ENCODE measurements around the gene EIF3CL.
"Not testable (repeated sequence)": the region's sequence is repeated elsewhere in the genome, so short reads cannot be mapped to it uniquely, and the experiment has no call there.

Gene EIF3CL

GRCh38 chr16:28338230-28338629 lies 65.4 kb downstream of the EIF3CL start:
- DNase-seq, result not testable (repeated sequence)

- DNase-seq, result not testable (repeated sequence)
Measured at GRCh38 chr16:28336940-28337710, 66.5 kb downstream of the EIF3CL start.

- DNase-seq, result not testable (repeated sequence)
Measured at GRCh38 chr16:28335678-28336077, 68.0 kb downstream of the EIF3CL start.

- not testable (repeated sequence) for DNase-seq
Measured at GRCh38 chr16:28332632-28333031, 71.0 kb downstream of the EIF3CL start.

GRCh38 chr16:28330981-28331380 lies 72.7 kb downstream of the EIF3CL start:
- not testable (repeated sequence) for DNase-seq

GRCh38 chr16:28330232-28330631 lies 73.4 kb downstream of the EIF3CL start:
- not testable (repeated sequence) for DNase-seq
